ENCODE results near the gene PRCC. TPM values are rescaled to one million over a fixed set of nuclear protein-coding genes. Genes with fewer than 3 reads are reported as not detected.

Gene PRCC
- total and polyA plus RNA-seq, 2 of the 4 experiments (the other 2 are of a cell fraction), result 10.6 to 59.6 TPM

GRCh38 chr1:156742017-156742416 lies 25.3 kb upstream of the PRCC start:
- no peak overlapping the region for H2AK5ac ChIP-seq (ENCODE audit: low read depth, low read length)
- H2BK5ac ChIP-seq (ENCODE audit: low read depth, low read length, poor library complexity, severe bottlenecking), result no peak overlapping the region
- in situ Hi-C loops (cut with MboI; ENCODE audit: low sequenced_read_pairs), result no loop called here
- H3K23ac ChIP-seq (ENCODE audit: low read depth, low read length), result no peak overlapping the region
- H3K14ac ChIP-seq (replicated peaks; ENCODE audit: low read depth, low read length), result no peak overlapping the region
- 0 out of 2 replicates have a peak, but pooled peaks cover 11% of the 10 kb centered on the region for H4K20me1 ChIP-seq (ENCODE audit: insufficient read depth, low read length)
- H3K27me3 ChIP-seq (ENCODE audit: control insufficient read depth, insufficient read depth, low read length), result no peaks in the 10 kb centered on the region
- no peak overlapping the region for H4K5ac ChIP-seq (ENCODE audit: low read depth, low read length)
- no peak overlapping the region for H3K4me3 ChIP-seq (ENCODE audit: insufficient read depth, low read depth, low read length)
- no TSS peak for BruUV-seq (replicated peaks)
- H4K91ac ChIP-seq (ENCODE audit: insufficient read depth, low read depth, low read length), result peak overlapping the region; percentile 61; the same call in 1 of the 2 replicates
- no peak overlapping the region for H3K4me2 ChIP-seq (ENCODE audit: low read depth, low read length)
- peak overlapping the region; percentile 45 to 93; a peak in 3 of 4 replicates for H4K8ac ChIP-seq (ENCODE audit: low read depth in 2 of 2, low read length in 2 of 2)
- peaks cover 35% of the 10 kb centered on the region for H3K36me3 ChIP-seq (ENCODE audit: control insufficient read depth, insufficient read depth, low read length)
- H3K9me3 ChIP-seq (ENCODE audit: control insufficient read depth, insufficient read depth, low read length), result no peaks in the 10 kb centered on the region
- peaks cover 6% of the 10 kb centered on the region for H3K4me1 ChIP-seq (ENCODE audit: control insufficient read depth, insufficient read depth, low read length)
- dilution Hi-C loops (cut with HindIII; ENCODE audit: low sequenced_read_pairs, unreplicated experiment), result no loop called here
- H2BK120ac ChIP-seq (ENCODE audit: low read depth, low read length), result no peak overlapping the region
- H2BK15ac ChIP-seq (ENCODE audit: low read depth, low read length), result no peak overlapping the region
- peaks cover 14% of the 10 kb centered on the region for H3K9me1 ChIP-seq (ENCODE audit: insufficient read depth, low read length)
- no peak overlapping the region for H3K56ac ChIP-seq (ENCODE audit: extremely low read depth, insufficient read depth, low read length)
- POLR2A ChIA-PET (ENCODE audit: unreplicated experiment), result interaction anchor here (0.6 kb wide), 1 partner anchor 72 kb away, joined by 8 read pairs; no protein-coding TSS in a partner anchor
- CTCF ChIA-PET, result interaction anchor here (1.7 kb wide), 1 partner anchor 16 kb away, joined by 4 read pairs; no protein-coding TSS in a partner anchor
- DNase-seq, result no peak
- no peak overlapping the region for H2AK9ac ChIP-seq (replicated peaks; ENCODE audit: low read depth, low read length, poor library complexity)
- TF ChIP-seq MAFK (IDR thresholded peaks at IDR 0.05; ENCODE audit: low read depth, low read length) (0 out of 2 replicates have a peak, but pooled peaks have one; percentile 3), POLR2A (IDR thresholded peaks at IDR 0.05; ENCODE audit: low read depth, low read length) (no peak)
- peak overlapping the region; percentile 72; the same call in 1 of the 2 replicates for H3K4ac ChIP-seq (ENCODE audit: low read depth, low read length)
- no peak overlapping the region for H2AFZ ChIP-seq (replicated peaks; ENCODE audit: low read length, poor library complexity)
- intact Hi-C loops (cut with micrococcal nuclease), result no loop called here
- no peak for ATAC-seq (ENCODE audit: low read depth)
- no CpG with 5 or more reads among the region's 3 CpGs for WGBS, 2 experiments (ENCODE audit: extremely low coverage in 2 of 2, insufficient read length in 1 of 2)
- no peak overlapping the region for H3K27ac ChIP-seq (ENCODE audit: insufficient read depth, low read length)
- H3K79me1 ChIP-seq (ENCODE audit: low read depth in 1 of 2, low read length in 2 of 2), result peaks cover 10 to 69% of the 10 kb centered on the region in 2 experiments; a peak in 3 of 4 replicates
- no peak overlapping the region for H2BK20ac ChIP-seq (ENCODE audit: low read depth, low read length)
- no peak overlapping the region for H3K18ac ChIP-seq (ENCODE audit: low read depth, low read length)
- H3K9ac ChIP-seq (ENCODE audit: low read depth, low read length), result no peak overlapping the region

All from IMR-90 (cell line).